Measurements from ENCODE around the gene OR5AL1. TPM values are rescaled to one million over a fixed set of nuclear protein-coding genes. Genes with fewer than 3 reads are reported as not detected.

OR5AL1 gene
- polyA plus RNA-seq, 1 experiment, result not detected

- no peaks in the 10 kb centered on the region for H3K27me3 ChIP-seq (ENCODE audit: control insufficient read depth, insufficient read depth, low read length)
- ChIA-PET POLR2A (no interaction called here), CTCF (no interaction called here)
- H3K27ac ChIP-seq (ENCODE audit: low read depth, low read length), result no peak overlapping the region
- H3K4me3 ChIP-seq (ENCODE audit: low read depth, low read length), result no peak overlapping the region
- TF ChIP-seq CTCF (IDR thresholded peaks at IDR 0.05; ENCODE audit: low read depth, low read length), result no peak
- H3K9me3 ChIP-seq (ENCODE audit: control insufficient read depth, insufficient read depth, low read length), result peaks cover 13% of the 10 kb centered on the region
- no peak for DNase-seq (ENCODE audit: low read depth, low spot score)
Measured at GRCh38 chr11:56404393-56404792, 8.1 kb upstream of the OR5AL1 start.

DNA sequence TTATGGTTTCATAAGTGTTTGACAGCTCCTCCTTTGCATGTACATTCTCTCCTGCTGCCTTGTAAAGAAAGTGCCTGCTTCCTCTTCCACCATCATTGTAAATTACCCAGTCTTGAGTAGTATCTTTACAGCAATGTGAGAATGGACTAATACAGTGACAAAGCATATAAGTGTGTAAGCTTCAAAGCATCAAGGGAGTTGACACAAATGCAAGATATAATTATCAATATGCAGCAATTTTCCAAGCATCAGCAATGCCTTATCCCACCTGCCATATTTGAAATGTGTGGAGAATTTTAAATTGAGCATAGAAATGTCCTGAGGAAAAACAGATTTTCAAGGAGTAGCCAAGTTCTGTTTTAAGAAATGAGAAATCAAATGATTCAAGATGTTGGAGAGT lies 1.7 kb upstream of the OR5AL1 start:
- H3K4me3 ChIP-seq (ENCODE audit: low read depth, low read length), result no peak overlapping the region
- H3K27me3 ChIP-seq (ENCODE audit: control insufficient read depth, insufficient read depth, low read length), result no peaks in the 10 kb centered on the region
- POLR2A ChIA-PET, result no interaction called here
- H3K27ac ChIP-seq (ENCODE audit: low read depth, low read length), result no peak overlapping the region
- no peak for DNase-seq (ENCODE audit: low read depth, low spot score)
- no peak for TF ChIP-seq CTCF (IDR thresholded peaks at IDR 0.05; ENCODE audit: low read depth, low read length)
- CTCF ChIA-PET, result no interaction called here
- H3K9me3 ChIP-seq (ENCODE audit: control insufficient read depth, insufficient read depth, low read length), result peaks cover 5% of the 10 kb centered on the region; the same call in 1 of the 2 replicates

- no peak overlapping the region for H3K27ac ChIP-seq (ENCODE audit: low read depth, low read length)
- POLR2A ChIA-PET, result no interaction called here
- TF ChIP-seq CTCF (IDR thresholded peaks at IDR 0.05; ENCODE audit: low read depth, low read length), result no peak
- DNase-seq (ENCODE audit: low read depth, low spot score), result no peak
- peaks cover 3% of the 10 kb centered on the region for H3K9me3 ChIP-seq (ENCODE audit: control insufficient read depth, insufficient read depth, low read length)
- H3K4me3 ChIP-seq (ENCODE audit: low read depth, low read length), result no peak overlapping the region
- H3K27me3 ChIP-seq (ENCODE audit: control insufficient read depth, insufficient read depth, low read length), result no peaks in the 10 kb centered on the region
- CTCF ChIA-PET, result no interaction called here
Measured at GRCh38 chr11:56453521-56453920, 41.0 kb downstream of the OR5AL1 start.

- DNase-seq (ENCODE audit: low read depth, low spot score), result no peak
- peaks cover 3% of the 10 kb centered on the region for H3K9me3 ChIP-seq (ENCODE audit: control insufficient read depth, insufficient read depth, low read length)
- no peak overlapping the region for H3K4me3 ChIP-seq (ENCODE audit: low read depth, low read length)
- POLR2A ChIA-PET, result no interaction called here
- TF ChIP-seq CTCF (IDR thresholded peaks at IDR 0.05; ENCODE audit: low read depth, low read length), result no peak
- CTCF ChIA-PET, result no interaction called here
- H3K27ac ChIP-seq (ENCODE audit: low read depth, low read length), result no peak overlapping the region
- H3K27me3 ChIP-seq (ENCODE audit: control insufficient read depth, insufficient read depth, low read length), result no peaks in the 10 kb centered on the region
Measured at GRCh38 chr11:56457076-56457475, 44.6 kb downstream of the OR5AL1 start.

Other genes with a start within 250 kb of the OR5AL1 start
- gene OR5J2, start 236.1 kb upstream of the OR5AL1 start, polyA plus RNA-seq (2011; rRNA removed), result not detected in 2 replicates
- gene OR5T2, start 178.4 kb upstream of the OR5AL1 start, polyA plus RNA-seq (2011; rRNA removed), result not detected in 2 replicates
- gene OR5T3, start 160.4 kb upstream of the OR5AL1 start, polyA plus RNA-seq (2011; rRNA removed), result not detected in 2 replicates
- not detected in 2 replicates for gene OR5T1, start 138.5 kb upstream of the OR5AL1 start, polyA plus RNA-seq (2011; rRNA removed)
- not detected in 2 replicates for gene OR8H1, start 120.4 kb upstream of the OR5AL1 start, polyA plus RNA-seq (2011; rRNA removed)
- not detected in 2 replicates for gene OR8K3, start 97.6 kb upstream of the OR5AL1 start, polyA plus RNA-seq (2011; rRNA removed)
- gene OR8K1, start 66.7 kb upstream of the OR5AL1 start, polyA plus RNA-seq (2011; rRNA removed), result not detected in 2 replicates
- not detected in 2 replicates for gene OR8J1, start 58.4 kb upstream of the OR5AL1 start, polyA plus RNA-seq (2011; rRNA removed)
- not detected in 2 replicates for gene OR8U1, start 37.1 kb upstream of the OR5AL1 start, polyA plus RNA-seq (2011; rRNA removed)
- gene OR5M3, start 60.7 kb downstream of the OR5AL1 start, polyA plus RNA-seq (2011; rRNA removed), result not detected in 2 replicates
- not detected in 2 replicates for gene OR5M8, start 78.7 kb downstream of the OR5AL1 start, polyA plus RNA-seq (2011; rRNA removed)
- not detected in 2 replicates for gene OR5M11, start 130.6 kb downstream of the OR5AL1 start, polyA plus RNA-seq (2011; rRNA removed)
- not detected in 2 replicates for gene OR5M10, start 165.0 kb downstream of the OR5AL1 start, polyA plus RNA-seq (2011; rRNA removed)
- gene OR5M1, start 202.2 kb downstream of the OR5AL1 start, polyA plus RNA-seq (2011; rRNA removed), result not detected in 2 replicates
- not detected in 2 replicates for gene OR5AP2, start 229.7 kb downstream of the OR5AL1 start, polyA plus RNA-seq (2011; rRNA removed)